HepG2 (cell line): Measurements from ENCODE around the gene AARS1. TPM values are rescaled to one million over a fixed set of nuclear protein-coding genes. Genes with fewer than 3 reads are reported as not detected.

Experiments used
- BORCS8-MEF2B ChIP-seq: sonication (generic); formaldehyde crosslinking; IDR thresholded peaks from 2 replicates; pipeline ENCODE4 v1.8.0; 2022; ENCODE audit warnings: mild to moderate bottlenecking, missing genetic modification reagents
- CENPX ChIP-seq: sonication (generic); formaldehyde crosslinking; IDR thresholded peaks from 2 replicates; pipeline ENCODE4 v1.9.0; 2021; ENCODE audit warnings: mild to moderate bottlenecking, missing genetic modification reagents, moderate library complexity
- HNF1B ChIP-seq: sonication (generic); formaldehyde crosslinking; IDR thresholded peaks from 2 replicates; pipeline ENCODE4 v1.5.1; 2020; ENCODE audit warnings: mild to moderate bottlenecking, moderate library complexity, missing genetic modification reagents
- HNRNPK ChIP-seq: fragments of 200-400 bp; formaldehyde crosslinking; IDR thresholded peaks from 2 replicates; pipeline ENCODE4 v1.6.1; 2018; ENCODE audit warnings: low read length, low read depth, moderate library complexity, mild to moderate bottlenecking; ENCODE audit not compliant: poor library complexity, severe bottlenecking
- IKZF1 ChIP-seq: fragments of 450-650 bp; IDR thresholded peaks from 2 replicates; pipeline ENCODE4 v1.7.1; 2016
- KDM2A ChIP-seq: sonication (generic); formaldehyde crosslinking; IDR thresholded peaks from 2 replicates; pipeline ENCODE4 v1.4.0; 2020; ENCODE audit warnings: low read depth, missing genetic modification reagents, borderline replicate concordance
- KDM4B ChIP-seq: sonication (generic); formaldehyde crosslinking; IDR thresholded peaks from 2 replicates; pipeline ENCODE4 v1.4.0; 2020; ENCODE audit warnings: missing genetic modification reagents
- LBX2 ChIP-seq: sonication (generic); formaldehyde crosslinking; IDR thresholded peaks from 2 replicates; pipeline ENCODE4 v1.5.0; 2020; ENCODE audit warnings: missing genetic modification reagents, mild to moderate bottlenecking, borderline replicate concordance
- RFXANK ChIP-seq: IDR thresholded peaks from 2 replicates; pipeline ENCODE4 v1.6.1; 2016
- RFXAP ChIP-seq: sonication (generic); formaldehyde crosslinking; IDR thresholded peaks from 2 replicates; pipeline ENCODE4 v1.4.0; 2020; ENCODE audit warnings: missing genetic modification reagents, borderline replicate concordance
- SAFB2 ChIP-seq: sonication (generic); formaldehyde crosslinking; IDR thresholded peaks from 2 replicates; pipeline ENCODE4 v1.5.1; 2020; ENCODE audit warnings: missing genetic modification reagents, low read depth, mild to moderate bottlenecking, borderline replicate concordance
- STAT6 ChIP-seq: sonication (generic); formaldehyde crosslinking; IDR thresholded peaks from 2 replicates; pipeline ENCODE4 v1.4.0; 2020; ENCODE audit warnings: missing genetic modification reagents, mild to moderate bottlenecking, borderline replicate concordance
- TCF7 ChIP-seq: sonication (generic); IDR thresholded peaks from 2 replicates; pipeline ENCODE4 v1.6.1; 2016; ENCODE audit warnings: antibody characterized with exemption, low read depth
- TGIF2 ChIP-seq: IDR thresholded peaks from 2 replicates; pipeline ENCODE4 v1.6.1; 2016; ENCODE audit warnings: control low read depth, missing compliant biosample characterization
- TP53 ChIP-seq: sonication (generic); formaldehyde crosslinking; conservative IDR thresholded peaks from 2 replicates; pipeline ENCODE4 v1.4.0; 2020; ENCODE audit warnings: missing genetic modification reagents
- YEATS4 ChIP-seq: sonication (generic); formaldehyde crosslinking; IDR thresholded peaks from 2 replicates; pipeline ENCODE4 v1.4.0; 2020; ENCODE audit warnings: missing genetic modification reagents, borderline replicate concordance
- ZBTB14 ChIP-seq: sonication (generic); formaldehyde crosslinking; IDR thresholded peaks from 2 replicates; pipeline ENCODE4 v1.4.0; 2020; ENCODE audit warnings: missing genetic modification reagents
- ZBTB20 ChIP-seq: sonication (generic); formaldehyde crosslinking; IDR thresholded peaks from 2 replicates; pipeline ENCODE4 v1.8.1; 2023; ENCODE audit warnings: missing genetic modification reagents, low read depth, mild to moderate bottlenecking, borderline replicate concordance
- ZFP62 ChIP-seq: sonication (generic); formaldehyde crosslinking; IDR thresholded peaks from 2 replicates; pipeline ENCODE4 v1.4.0; 2020; ENCODE audit warnings: missing genetic modification reagents
- ZFP90 ChIP-seq: sonication (generic); formaldehyde crosslinking; IDR thresholded peaks from 2 replicates; pipeline ENCODE4 v1.8.0; 2022; ENCODE audit warnings: missing genetic modification reagents, mild to moderate bottlenecking, inconsistent platforms, borderline replicate concordance
- ZNF101 ChIP-seq: sonication (generic); formaldehyde crosslinking; IDR thresholded peaks from 2 replicates; pipeline ENCODE4 v1.4.0; 2020; ENCODE audit warnings: mild to moderate bottlenecking, low read depth, missing genetic modification reagents, borderline replicate concordance
- ZNF563 ChIP-seq: sonication (generic); formaldehyde crosslinking; IDR thresholded peaks from 2 replicates; pipeline ENCODE4 v1.8.0; 2022; ENCODE audit warnings: mild to moderate bottlenecking, moderate library complexity, missing genetic modification reagents
- ZNF576 ChIP-seq: sonication (generic); formaldehyde crosslinking; IDR thresholded peaks from 2 replicates; pipeline ENCODE4 v1.4.0; 2020; ENCODE audit warnings: mild to moderate bottlenecking, missing genetic modification reagents
- polyA plus RNA-seq, 8 experiments: library from polyadenylated mRNA; depleted of rRNA in 3 of 8; stranded (reverse) in 7 of 8; unstranded in 1 of 8; fragments of >200 nt; fragmentation: Illumina TruSeq in 4 of 8; extraction: Trizol in 4 of 8; gene quantifications; 2 replicates each; pipeline versions ENCODE4 v1.2.1 to v1.2.3, GENCODE V29; 2011 to 2016; ENCODE audit warnings: low read depth in 4 of 8, missing spikeins in 1 of 8, mixed read lengths in 1 of 8; ENCODE audit not compliant: insufficient read depth in 1 of 8
- total RNA-seq, 5 experiments: library from RNA; depleted of rRNA; stranded (reverse); fragments of >200 nt; fragmentation: Illumina TruSeq; extraction: Trizol; gene quantifications; 2 replicates each; pipeline ENCODE4 v1.2.3, GENCODE V29; 2016; ENCODE audit warnings: low read depth in 1 of 5

AARS1 gene
- total and polyA plus RNA-seq, 2 of the 13 experiments (the other 11 are each of a cell fraction or from before 2014, with no cell fraction given) = 107 to 132 TPM

- TF ChIP-seq LBX2 (peak; percentile 86; the same call in 1 of the 2 replicates), ZNF563 (CRISPR knock-in tag) (peak; percentile 89), IKZF1 (no peak), TCF7 (no peak), ZNF101 (0 out of 2 replicates have a peak, but pooled peaks have one; percentile 18), STAT6 (CRISPR knock-in tag) (0 out of 2 replicates have a peak, but pooled peaks have one; percentile 8), SAFB2 (CRISPR knock-in tag) (0 out of 2 replicates have a peak, but pooled peaks have one; percentile 48), ZBTB14 (CRISPR knock-in tag) (peak; percentile 38; the same call in 1 of the 2 replicates), HNRNPK (peak; percentile 96), RFXAP (CRISPR knock-in tag) (peak; percentile 90; the same call in 1 of the 2 replicates), CENPX (no peak), BORCS8-MEF2B (CRISPR knock-in tag) (peak; percentile 89), ZBTB20 (CRISPR knock-in tag) (no peak), RFXANK (CRISPR knock-in tag) (no peak), TP53 (CRISPR knock-in tag) (peak; percentile 79; the same call in 1 of the 2 replicates), TGIF2 (CRISPR knock-in tag) (0 out of 2 replicates have a peak, but pooled peaks have one; percentile 82), ZFP62 (CRISPR knock-in tag) (no peak), YEATS4 (CRISPR knock-in tag) (peak; percentile 89), HNF1B (CRISPR knock-in tag) (peak; percentile 46; the same call in 1 of the 2 replicates), KDM2A (CRISPR knock-in tag) (0 out of 2 replicates have a peak, but pooled peaks have one; percentile 72), KDM4B (CRISPR knock-in tag) (peak; percentile 85), ZFP90 (CRISPR knock-in tag) (peak; percentile 94; the same call in 1 of the 2 replicates), ZNF576 (CRISPR knock-in tag) (0 out of 2 replicates have a peak, but pooled peaks have one; percentile 75)
Observed at GRCh38 chr16:70289229-70290094, at the start of gene AARS1 (continued).
